NCI-H128 (cell line): ENCODE results near the gene TCEANC2.
A peak's percentile ranks its signal among the peaks of the same experiment; 100 is the strongest.
"Not testable (repeated sequence)": the region's sequence is repeated elsewhere in the genome, so short reads cannot be mapped to it uniquely, and the experiment has no call there.

Experiments
- DNase-seq: peaks from one replicate; lab custom pipeline; 2025; ENCODE audit not compliant: unreplicated experiment; lab: John Stamatoyannopoulos, UW

Gene TCEANC2

GRCh38 chr1:54052934-54053744 lies at the start of gene TCEANC2, which contains the start of gene TMEM59:
Gene TCEANC2 (plus strand): TSS chr1:54053608. CDS start chr1:54054423, 815 bp downstream.
Gene TMEM59 (minus strand): TSS chr1:54053204. CDS start chr1:54053188, 16 bp downstream.
- peak; percentile 98 for DNase-seq

GRCh38 chr1:54003750-54004480 lies 49.5 kb upstream of the TCEANC2 start:
- DNase-seq, result not testable (repeated sequence)

GRCh38 chr1:54004481-54005049 lies 48.8 kb upstream of the TCEANC2 start:
- no peak for DNase-seq

- DNase-seq, result no peak
These were observed 46.9 kb upstream of the TCEANC2 start for GRCh38 chr1:54006508-54006907.

GRCh38 chr1:54007613-54008012 lies 45.8 kb upstream of the TCEANC2 start:
- DNase-seq, result no peak

- no peak for DNase-seq
These were observed 44.5 kb upstream of the TCEANC2 start for GRCh38 chr1:54008876-54009275.

GRCh38 chr1:54009406-54009805 lies 44.0 kb upstream of the TCEANC2 start:
- no peak for DNase-seq

GRCh38 chr1:54010415-54011117 lies 42.8 kb upstream of the TCEANC2 start:
- no peak for DNase-seq

GRCh38 chr1:54011316-54012007 lies 41.9 kb upstream of the TCEANC2 start:
- no peak for DNase-seq

GRCh38 chr1:54012008-54012325 lies 41.4 kb upstream of the TCEANC2 start:
- DNase-seq, result no peak

- no peak for DNase-seq
These were observed 40.5 kb upstream of the TCEANC2 start for GRCh38 chr1:54012863-54013262.

- no peak for DNase-seq
These were observed 39.9 kb upstream of the TCEANC2 start for GRCh38 chr1:54013393-54014008.

GRCh38 chr1:54014009-54014629 lies 39.3 kb upstream of the TCEANC2 start:
- DNase-seq, result no peak

- DNase-seq, result no peak
These were observed 36.8 kb upstream of the TCEANC2 start for GRCh38 chr1:54016343-54017282.

- no peak for DNase-seq
These were observed 35.4 kb upstream of the TCEANC2 start, which contains the start of gene LDLRAD1 for GRCh38 chr1:54017979-54018378. Gene LDLRAD1 (minus strand): TSS chr1:54018186. CDS start chr1:54018112, 74 bp downstream.

GRCh38 chr1:54018635-54019034 lies 34.8 kb upstream of the TCEANC2 start:
- no peak for DNase-seq

GRCh38 chr1:54019562-54020176 lies 33.7 kb upstream of the TCEANC2 start:
- DNase-seq, result not testable (repeated sequence)

GRCh38 chr1:54024358-54024757 lies 29.1 kb upstream of the TCEANC2 start:
- no peak for DNase-seq
